Measurements from ENCODE around the gene ADORA2B.

- no peak for TF ChIP-seq CTCF (IDR thresholded peaks at IDR 0.05)
- TF ChIP-seq POLR2AphosphoS5 (IDR thresholded peaks at IDR 0.05) = no peak
- no peak for TF ChIP-seq POLR2A (IDR thresholded peaks at IDR 0.05)
- TF ChIP-seq EP300 (IDR thresholded peaks at IDR 0.05; ENCODE audit: low read depth) = no peak
Measured at GRCh38 chr17:15918261-15918660, 26.7 kb upstream of the ADORA2B start.
